K562 (cell line): ENCODE results near the gene PRDM11. TPM values are rescaled to one million over a fixed set of nuclear protein-coding genes. Genes with fewer than 3 reads are reported as not detected.

ENCODE experiments used
- ATAC-seq: fragments of 200-7000 bp; cut with Tn5 transposase; 3 replicates; pipeline ENCODE4 v1.9.1; 2020; ENCODE audit warnings: moderate library complexity
- BruUV-seq: library from RNA; stranded (reverse); fragments of 400-500 nt; replicated peaks from 2 replicates; lab custom pipeline; 2021; lab: Mats Ljungman, UMichigan
- CTCF ChIA-PET: fragments of 300-600 bp; formaldehyde crosslinking; extraction: SDS; loops from one replicate; lab custom pipeline; 2021; ENCODE audit warnings: low intra/inter-chr PET ratio; lab: Yijun Ruan, JAX
- POLR2A ChIA-PET: fragments of 300-600, 350-650 bp; sonication (Branson Sonifier 250); formaldehyde crosslinking; extraction: SDS; loops from one replicate; lab custom pipeline; 2021; ENCODE audit warnings: antibody characterized with exemption, inconsistent platforms; lab: Yijun Ruan, JAX
- DNase-seq, 4 experiments: peaks; one replicate each; pipeline versions ENCODE4 v3.0.0 to v3.0.0-alpha.2; 2011 to 2018; ENCODE audit warnings: low spot score in 3 of 4, mixed read lengths in 3 of 4; ENCODE audit errors: extremely low read depth in 1 of 4
- FAIRE-seq: peaks from 2 replicates; lab custom pipeline; 2011; peaks lifted over from hg19 to GRCh38; lab: Jason Lieb, UNC
- H2AFZ ChIP-seq: 2 replicates; pipeline ENCODE4 v1.6.0; 2011; ENCODE audit warnings: low read depth, low read length, control low read depth, inconsistent platforms
- H3K27ac ChIP-seq: fragments of 200-600 bp; 3 replicates; pipeline ENCODE4 v1.8.0; 2011; ENCODE audit warnings: low read depth, mild to moderate bottlenecking, control low read depth, inconsistent platforms, low read length, moderate library complexity, mixed read lengths; ENCODE audit errors: extremely low read depth
- H3K27me3 ChIP-seq, 2 experiments: fragments of 300-600 bp in 1 of 2; 2 replicates in 1 of 2; 3 replicates in 1 of 2; pipeline versions ENCODE4 v1.6.0 to v1.8.0; 2011; ENCODE audit warnings: inconsistent platforms in 2 of 2, low read length in 2 of 2, mild to moderate bottlenecking in 1 of 2, mixed read lengths in 1 of 2, moderate library complexity in 1 of 2; ENCODE audit not compliant: control insufficient read depth in 2 of 2, insufficient read depth in 2 of 2
- H3K36me3 ChIP-seq: fragments of 300-600 bp; 3 replicates; pipeline ENCODE4 v1.8.0; 2011; ENCODE audit warnings: mild to moderate bottlenecking, low read length, inconsistent platforms; ENCODE audit not compliant: control insufficient read depth, insufficient read depth
- H3K4me1 ChIP-seq, 2 experiments: fragments of 200-600 bp in 1 of 2; replicated peaks in 1 of 2; 2 replicates in 1 of 2; 3 replicates in 1 of 2; pipeline versions ENCODE4 v1.5.1 to v1.8.0; 2011; ENCODE audit warnings: inconsistent platforms in 2 of 2, low read length in 2 of 2, mild to moderate bottlenecking in 1 of 2, mixed read lengths in 1 of 2, moderate library complexity in 1 of 2; ENCODE audit not compliant: control insufficient read depth in 2 of 2, insufficient read depth in 2 of 2
- H3K4me2 ChIP-seq: 2 replicates; pipeline ENCODE4 v1.6.1; 2011; ENCODE audit warnings: low read length, control low read depth, inconsistent platforms, mixed read lengths; ENCODE audit not compliant: insufficient read depth
- H3K4me3 ChIP-seq: fragments of 200-600 bp; sonication (generic), shearing (Covaris generic); 2 replicates; pipeline ENCODE4 v1.5.1; 2016; ENCODE audit warnings: control low read depth, inconsistent platforms
- H3K79me2 ChIP-seq: fragments of 200-600 bp; 3 replicates; pipeline ENCODE4 v1.8.0; 2011; ENCODE audit warnings: low read length, inconsistent platforms; ENCODE audit not compliant: control insufficient read depth, insufficient read depth
- H3K9ac ChIP-seq, 2 experiments: 2 replicates each; pipeline versions ENCODE4 v1.6.0 to v1.6.1; 2011; ENCODE audit warnings: low read depth in 2 of 2, low read length in 2 of 2, control low read depth in 1 of 2, inconsistent platforms in 1 of 2, mild to moderate bottlenecking in 1 of 2, mixed read lengths in 1 of 2; ENCODE audit not compliant: insufficient read depth in 1 of 2
- H3K9me1 ChIP-seq: one replicate; pipeline ENCODE4 v1.6.0; 2011; ENCODE audit warnings: inconsistent platforms, mild to moderate bottlenecking, low read length, moderate library complexity; ENCODE audit not compliant: control insufficient read depth, insufficient read depth
- H3K9me3 ChIP-seq: replicated peaks from 2 replicates; pipeline ENCODE4 v1.5.1; 2011; ENCODE audit warnings: low read depth, low read length, inconsistent platforms; ENCODE audit not compliant: control insufficient read depth, insufficient read depth
- H4K20me1 ChIP-seq: replicated peaks from 2 replicates; pipeline ENCODE4 v1.6.1; 2011; ENCODE audit warnings: low read length, inconsistent platforms, mixed read lengths; ENCODE audit not compliant: control insufficient read depth, insufficient read depth
- CC2D1A ChIP-seq: fragments of 450-650 bp; IDR thresholded peaks from 2 replicates; pipeline ENCODE4 v1.6.1; 2017; ENCODE audit warnings: mild to moderate bottlenecking
- DMBX1 ChIP-seq: fragments of 250-450 bp; sonication (Bioruptor Pico); IDR thresholded peaks from 2 replicates; pipeline ENCODE4 v1.8.0; 2022; ENCODE audit warnings: inconsistent platforms, mild to moderate bottlenecking, moderate library complexity, borderline replicate concordance
- ELK3 ChIP-seq: fragments of 450-650 bp; formaldehyde crosslinking; IDR thresholded peaks from 2 replicates; pipeline ENCODE4 v1.4.0; 2020; ENCODE audit warnings: mild to moderate bottlenecking
- FOXA3 ChIP-seq, 2 experiments: fragments of 450-650 bp in 1 of 2; sonication (generic) in 1 of 2; formaldehyde crosslinking; IDR thresholded peaks in 1 of 2; conservative IDR thresholded peaks in 1 of 2; 2 replicates each; pipeline versions ENCODE4 v1.4.0 to v1.8.0; 2020 to 2022; ENCODE audit warnings: mild to moderate bottlenecking in 2 of 2, missing genetic modification reagents in 1 of 2
- KAT2B ChIP-seq: IDR thresholded peaks from one replicate; pipeline ENCODE4 v1.6.1; 2012; ENCODE audit warnings: low read depth, mild to moderate bottlenecking, control low read depth, inconsistent platforms, low read length, moderate library complexity
- KDM4B ChIP-seq, 2 experiments: fragments of 450-650 bp in 1 of 2; sonication (generic) in 1 of 2; IDR thresholded peaks; 2 replicates each; pipeline ENCODE4 v1.6.1; 2016 to 2017; ENCODE audit warnings: borderline replicate concordance in 2 of 2, antibody characterized with exemption in 1 of 2, low read depth in 1 of 2, mild to moderate bottlenecking in 1 of 2
- L3MBTL2 ChIP-seq: fragments of 450-650 bp; IDR thresholded peaks from 2 replicates; pipeline ENCODE4 v1.6.1; 2016; ENCODE audit warnings: mild to moderate bottlenecking, moderate library complexity
- MAZ ChIP-seq, 2 experiments: fragments of 450-650 bp in 1 of 2; sonication (generic) in 1 of 2; formaldehyde crosslinking; IDR thresholded peaks in 1 of 2; conservative IDR thresholded peaks in 1 of 2; 2 replicates each; pipeline versions ENCODE4 v1.4.0 to v1.5.0; 2020; ENCODE audit warnings: mild to moderate bottlenecking in 1 of 2, missing genetic modification reagents in 1 of 2
- SMARCC2 ChIP-seq: fragments of 450-650 bp; IDR thresholded peaks from 2 replicates; pipeline ENCODE4 v1.6.1; 2017; ENCODE audit warnings: antibody characterized with exemption, moderate library complexity, mild to moderate bottlenecking, low read depth
- STAT6 ChIP-seq: sonication (generic); formaldehyde crosslinking; IDR thresholded peaks from 2 replicates; pipeline ENCODE4 v1.8.1; 2023; ENCODE audit warnings: mild to moderate bottlenecking, missing genetic modification reagents
- TBP ChIP-seq: optimal IDR thresholded peaks from 2 replicates; pipeline ENCODE3; 2011; ENCODE audit warnings: low read depth, low read length, improper control_type of control experiment
- TCF3 ChIP-seq: sonication (generic); formaldehyde crosslinking; IDR thresholded peaks from 2 replicates; pipeline ENCODE4 v1.4.0; 2020; ENCODE audit warnings: mild to moderate bottlenecking, missing genetic modification reagents
- XRCC4 ChIP-seq: IDR thresholded peaks from one replicate; pipeline ENCODE4 v1.6.1; 2011; ENCODE audit not compliant: insufficient read depth, insufficient read length; ENCODE audit errors: extremely low read depth
- XRCC5 ChIP-seq: fragments of 200-400 bp; formaldehyde crosslinking; IDR thresholded peaks from 2 replicates; pipeline ENCODE4 v1.6.1; 2017; ENCODE audit warnings: low read depth, mild to moderate bottlenecking, low read length
- ZNF431 ChIP-seq: sonication (generic); formaldehyde crosslinking; IDR thresholded peaks from 2 replicates; pipeline ENCODE4 v1.8.0; 2022; ENCODE audit warnings: mild to moderate bottlenecking, missing genetic modification reagents
- ZNF551 ChIP-seq: fragments of 250-450 bp; sonication (Bioruptor Pico); IDR thresholded peaks from 2 replicates; pipeline ENCODE4 v1.5.0; 2021; ENCODE audit warnings: mild to moderate bottlenecking, moderate library complexity
- ZNF764 ChIP-seq: fragments of 250-450 bp; sonication (Bioruptor Pico); IDR thresholded peaks from 2 replicates; pipeline ENCODE4 v1.4.0; 2020; ENCODE audit warnings: low read depth, mild to moderate bottlenecking, moderate library complexity
- ZNF79 ChIP-seq: fragments of 250-450 bp; sonication (Bioruptor Pico); IDR thresholded peaks from 2 replicates; pipeline ENCODE4 v1.4.0; 2020; ENCODE audit warnings: low read depth, mild to moderate bottlenecking, moderate library complexity
- WGBS: fragments of 100-300 bp; shearing (Covaris generic); methylation state at CpG from one replicate; pipeline ENCODE4 v1.1.6; 2016; ENCODE audit warnings: low coverage, mixed read lengths; ENCODE audit not compliant: insufficient coverage; ENCODE audit errors: missing lambda C conversion rate; 5-methylcytosine and 5-hydroxymethylcytosine counted together
- in situ Hi-C: fragments of 300-500 bp; cut with MboI; formaldehyde crosslinking; loops from 4 replicates; pipeline ENCODE4 v1.15.0; 2018; ENCODE audit warnings: inconsistent platforms, mixed read lengths
- intact Hi-C: fragments of 100-400 bp; cut with micrococcal nuclease; formaldehyde crosslinking; loops from 2 replicates; pipeline ENCODE4 v1.14.2; 2022
- polyA plus RNA-seq, 8 experiments: library from polyadenylated mRNA; depleted of rRNA in 4 of 8; stranded (reverse) in 5 of 8; unstranded in 3 of 8; fragments of >200 nt; fragmentation: Nextera tagmentation in 2 of 8; fragmentation: Illumina TruSeq in 1 of 8; extraction: Ambion mirVana in 2 of 8; extraction: Trizol in 1 of 8; gene quantifications; 2 replicates each; pipeline versions ENCODE4 v1.2.1 to v1.2.3, GENCODE V29; 2011 to 2014; ENCODE audit warnings: inconsistent platforms in 1 of 8, missing spikeins in 1 of 8
- total RNA-seq, 7 experiments: library from RNA; depleted of rRNA in 6 of 7; stranded (reverse); fragments of >200 nt in 6 of 7; fragmentation: Illumina TruSeq in 2 of 7; extraction: Trizol in 2 of 7; gene quantifications; 2 replicates each; pipeline versions ENCODE4 v1.2.1 to v1.2.3, GENCODE V29; 2011 to 2021; ENCODE audit warnings: low replicate concordance in 1 of 7

Gene PRDM11
- total and polyA plus RNA-seq, 9 of the 15 experiments (the other 6 are each of a cell fraction or from before 2014, with no cell fraction given) = 0.01 to 1.1 (median 0.29) TPM

DNA sequence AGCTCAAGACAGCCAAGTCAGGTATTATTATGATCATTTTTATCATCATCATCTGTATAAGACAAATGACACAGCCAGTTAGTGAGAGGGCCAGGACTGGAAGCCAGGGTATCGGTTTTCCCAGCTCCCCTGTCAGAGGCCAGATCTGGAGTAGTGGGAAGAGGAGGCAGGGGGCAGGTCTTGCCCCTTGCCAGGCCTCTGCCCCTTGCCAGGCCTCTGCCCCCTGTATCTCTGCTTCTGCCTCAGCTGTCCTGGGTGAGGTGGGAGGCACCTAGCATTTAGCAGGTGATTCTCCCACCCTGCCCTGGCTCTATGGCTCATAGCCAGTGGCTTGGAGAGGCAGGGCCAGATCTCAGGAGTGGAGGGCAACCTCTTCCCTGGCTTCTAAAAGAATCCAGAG is 67.3 kb downstream of the PRDM11 start (continued):
- TF ChIP-seq STAT6 (CRISPR knock-in tag) (no peak), TCF3 (CRISPR knock-in tag) (no peak), TBP (no peak), XRCC4 (no peak)

DNA sequence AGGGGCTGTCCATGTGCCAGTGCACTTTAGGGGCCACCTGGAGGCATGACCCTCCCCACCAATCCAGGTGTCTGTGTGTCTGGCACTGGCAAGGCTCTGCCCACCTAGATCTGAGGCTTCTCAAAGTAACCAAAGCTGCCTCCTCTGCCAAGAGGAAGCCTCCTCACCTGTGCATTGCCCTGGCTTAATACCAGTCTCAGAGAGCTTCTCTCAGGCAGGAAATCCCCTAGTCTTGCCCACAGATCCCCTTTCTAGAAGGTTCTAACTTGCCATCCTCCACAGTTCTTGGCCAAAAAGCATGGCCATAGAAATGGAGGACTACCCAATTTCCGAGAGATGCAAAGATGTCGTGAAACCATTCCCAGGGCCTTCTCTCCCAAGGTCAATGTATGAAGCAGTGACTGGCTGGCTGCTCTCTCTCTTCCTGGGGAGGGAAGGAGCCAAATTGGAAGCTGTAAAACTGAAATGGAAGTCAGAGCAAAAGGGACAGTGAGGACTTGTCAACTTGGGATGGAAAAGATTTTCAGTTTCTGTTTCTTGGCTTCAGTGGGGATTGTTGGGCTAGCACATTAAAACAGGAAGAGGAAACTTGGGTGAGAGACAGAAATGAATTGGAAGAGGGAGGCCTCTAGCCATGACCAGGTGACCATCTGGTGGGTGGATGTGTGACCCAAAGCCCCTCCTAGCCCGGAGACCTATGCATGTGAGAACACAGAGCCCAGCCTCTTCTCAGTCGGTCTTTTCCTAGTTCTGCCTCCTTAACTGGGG is 68.8 kb downstream of the PRDM11 start:
- ATAC-seq (no peak), DNase-seq (no peak), FAIRE-seq (no peak)
- no peak overlapping the region for H3K9ac ChIP-seq
- H3K9me1 ChIP-seq = peaks cover 3% of the 10 kb centered on the region
- intact Hi-C loops = loop anchor here (10.0 kb wide), 1 partner anchor 120 kb away; no protein-coding TSS in a partner anchor
- in situ Hi-C loops = no loop called here
- H3K4me2 ChIP-seq = no peak overlapping the region
- no TSS peak for BruUV-seq
- peaks cover 0 to 10% of the 10 kb centered on the region in 2 experiments; a peak in 1 of 5 replicates for H3K4me1 ChIP-seq
- H3K4me3 ChIP-seq = no peak overlapping the region
- H4K20me1 ChIP-seq = peaks cover 14% of the 10 kb centered on the region
- POLR2A ChIA-PET = interaction anchor here (0.6 to 0.8 kb wide), 2 partner anchors 221 to 236 kb away, joined by 3 read pairs; no protein-coding TSS in a partner anchor
- CTCF ChIA-PET = no interaction called here
- H3K79me2 ChIP-seq = no peaks in the 10 kb centered on the region
- peaks cover 2 to 34% of the 10 kb centered on the region in 2 experiments; a peak in 3 of 5 replicates for H3K27me3 ChIP-seq
- H2AFZ ChIP-seq = no peak overlapping the region
- 2% methylated on average over 4 of the region's 4 CpGs for WGBS
- H3K9me3 ChIP-seq = no peaks in the 10 kb centered on the region
- H3K27ac ChIP-seq = no peak overlapping the region
- no peaks in the 10 kb centered on the region for H3K36me3 ChIP-seq
- TF ChIP-seq ELK3 (CRISPR knock-in tag) (no peak), KAT2B (no peak), CC2D1A (no peak), ZNF79 (CRISPR knock-in tag) (no peak), MAZ (CRISPR knock-in tag; conservative IDR thresholded peaks at IDR 0.05 in 1 of 2, IDR thresholded peaks at IDR 0.05 in 1 of 2) (no peak), L3MBTL2 (no peak), SMARCC2 (no peak), ZNF551 (CRISPR knock-in tag) (no peak), KDM4B (IDR thresholded peaks at IDR 0.05; ENCODE audit: borderline replicate concordance in 2 of 2, low read depth in 1 of 2) (no peak), XRCC5 (no peak), FOXA3 (CRISPR knock-in tag; conservative IDR thresholded peaks at IDR 0.05 in 1 of 2, IDR thresholded peaks at IDR 0.05 in 1 of 2) (no peak), ZNF764 (CRISPR knock-in tag) (no peak), ZNF431 (CRISPR knock-in tag) (no peak), DMBX1 (no peak)
